Neuronal stem cell (in vitro differentiated cells): Measurements from ENCODE around the gene BMP2K.

Experiments used
- DNase-seq: peaks from one replicate; pipeline ENCODE4 v3.0.0-alpha.2; 2013; ENCODE audit warnings: low spot score
- H2AFZ ChIP-seq: one replicate; pipeline ENCODE4 v1.6.1; 2013; ENCODE audit warnings: mild to moderate bottlenecking, low read length, inconsistent platforms
- H2AK5ac ChIP-seq: 2 replicates; pipeline ENCODE4 v1.6.1; 2013; ENCODE audit warnings: low read depth, mild to moderate bottlenecking, inconsistent platforms, low read length, moderate library complexity, mixed read lengths
- H2BK120ac ChIP-seq: 2 replicates; pipeline ENCODE4 v1.6.1; 2013; ENCODE audit warnings: low read depth, mild to moderate bottlenecking, inconsistent platforms, low read length, moderate library complexity, mixed read lengths
- H2BK12ac ChIP-seq: one replicate; pipeline ENCODE4 v1.6.1; 2013; ENCODE audit warnings: low read length, inconsistent platforms
- H2BK15ac ChIP-seq: 2 replicates; pipeline ENCODE4 v1.6.1; 2013; ENCODE audit warnings: mild to moderate bottlenecking, low read length, inconsistent platforms, mixed read lengths
- H2BK5ac ChIP-seq: one replicate; pipeline ENCODE4 v1.6.1; 2013; ENCODE audit warnings: inconsistent platforms, mild to moderate bottlenecking, low read length, moderate library complexity
- H3K14ac ChIP-seq: one replicate; pipeline ENCODE4 v1.6.1; 2013; ENCODE audit warnings: low read length, inconsistent platforms
- H3K18ac ChIP-seq: 2 replicates; pipeline ENCODE4 v1.6.1; 2013; ENCODE audit warnings: low read length, inconsistent platforms
- H3K23ac ChIP-seq: 2 replicates; pipeline ENCODE4 v1.6.1; 2013; ENCODE audit warnings: low read depth, mild to moderate bottlenecking, mixed read lengths, low read length, inconsistent platforms; ENCODE audit not compliant: poor library complexity
- H3K27ac ChIP-seq: replicated peaks from 3 replicates; pipeline ENCODE4 v1.5.1; 2013; ENCODE audit warnings: low read length, inconsistent platforms
- H3K27me3 ChIP-seq, 3 experiments: 2 replicates each; pipeline ENCODE4 v1.6.1; 2013; ENCODE audit warnings: low read length in 3 of 3, mild to moderate bottlenecking in 2 of 3, inconsistent platforms in 1 of 3, low read depth in 1 of 3, mixed read lengths in 1 of 3, moderate library complexity in 1 of 3; ENCODE audit not compliant: control insufficient read depth in 3 of 3, insufficient read depth in 3 of 3
- H3K36me3 ChIP-seq, 2 donors: replicated peaks in 1 of 2; 2 replicates each; pipeline ENCODE4 v1.6.1; 2013; ENCODE audit warnings: low read length in 2 of 2; ENCODE audit not compliant: control insufficient read depth in 2 of 2, insufficient read depth in 2 of 2
- H3K4ac ChIP-seq: 2 replicates; pipeline ENCODE4 v1.6.1; 2013; ENCODE audit warnings: inconsistent platforms, mild to moderate bottlenecking, low read length, moderate library complexity
- H3K4me1 ChIP-seq, 2 donors: 1 replicate in 1 of 2; 2 replicates in 1 of 2; pipeline ENCODE4 v1.6.1; 2013; ENCODE audit warnings: low read length in 2 of 2, low read depth in 1 of 2; ENCODE audit not compliant: control insufficient read depth in 2 of 2, insufficient read depth in 1 of 2
- H3K4me2 ChIP-seq: one replicate; pipeline ENCODE4 v1.6.1; 2013; ENCODE audit warnings: mild to moderate bottlenecking, low read length, inconsistent platforms; ENCODE audit not compliant: insufficient read depth, poor library complexity, severe bottlenecking
- H3K4me3 ChIP-seq, 2 donors: 2 replicates each; pipeline ENCODE4 v1.5.1; 2013; ENCODE audit warnings: low read length in 2 of 2, mild to moderate bottlenecking in 2 of 2, inconsistent platforms in 1 of 2, moderate library complexity in 1 of 2
- H3K79me1 ChIP-seq: one replicate; pipeline ENCODE4 v1.6.1; 2013; ENCODE audit warnings: low read depth, mild to moderate bottlenecking, inconsistent platforms, low read length, moderate library complexity
- H3K9ac ChIP-seq: one replicate; pipeline ENCODE4 v1.6.1; 2013; ENCODE audit warnings: mild to moderate bottlenecking, low read depth, low read length, inconsistent platforms; ENCODE audit not compliant: poor library complexity
- H3K9me3 ChIP-seq, 2 donors: replicated peaks in 1 of 2; 2 replicates each; pipeline versions ENCODE3 to v1.6.1; 2013; ENCODE audit warnings: low read length in 2 of 2, mild to moderate bottlenecking in 2 of 2, inconsistent platforms in 1 of 2, low read depth in 1 of 2, mixed read lengths in 1 of 2, moderate library complexity in 1 of 2; ENCODE audit not compliant: control insufficient read depth in 2 of 2, insufficient read depth in 1 of 2
- H4K8ac ChIP-seq: one replicate; pipeline ENCODE4 v1.6.1; 2013; ENCODE audit warnings: low read depth, mild to moderate bottlenecking, inconsistent platforms, low read length, moderate library complexity
- H4K91ac ChIP-seq: one replicate; pipeline ENCODE4 v1.6.1; 2013; ENCODE audit warnings: low read length, low read depth, mild to moderate bottlenecking, inconsistent platforms; ENCODE audit not compliant: poor library complexity
- WGBS, 2 donors: extraction: QIAGEN DNeasy Blood & Tissue Kit; methylation state at CpG; one replicate each; pipeline ENCODE4 v1.1.7; 2013; ENCODE audit warnings: missing lambda C conversion rate in 2 of 2, mixed read lengths in 1 of 2; ENCODE audit not compliant: insufficient read length in 2 of 2, insufficient replicate concordance in 1 of 2; ENCODE audit errors: extremely low coverage in 2 of 2; 5-methylcytosine and 5-hydroxymethylcytosine counted together

BMP2K gene

GRCh38 chr4:78770091-78770642 is 6.0 kb upstream of the BMP2K start:
- H3K27me3 ChIP-seq = no peaks in the 10 kb centered on the region
- H3K23ac ChIP-seq = no peak overlapping the region
- H3K9ac ChIP-seq = no peak overlapping the region
- no peak overlapping the region for H2BK120ac ChIP-seq
- no peak overlapping the region for H3K4ac ChIP-seq
- no peak overlapping the region for H3K4me3 ChIP-seq
- H3K79me1 ChIP-seq = no peaks in the 10 kb centered on the region
- no peak overlapping the region for H2BK12ac ChIP-seq
- no peak overlapping the region for H3K14ac ChIP-seq
- no peak overlapping the region for H3K27ac ChIP-seq
- H4K8ac ChIP-seq = no peak overlapping the region
- no peaks in the 10 kb centered on the region for H3K4me1 ChIP-seq
- no peak overlapping the region for H4K91ac ChIP-seq
- no peaks in the 10 kb centered on the region for H3K9me3 ChIP-seq
- H2BK15ac ChIP-seq = no peak overlapping the region
- DNase-seq = no peak
- H2AK5ac ChIP-seq = no peak overlapping the region
- H3K4me2 ChIP-seq = no peak overlapping the region
- no peaks in the 10 kb centered on the region for H3K36me3 ChIP-seq
- H2AFZ ChIP-seq = no peak overlapping the region
- WGBS, 2 donors = no CpG with 5 or more reads among the region's 3 CpGs
- H2BK5ac ChIP-seq = no peak overlapping the region
- H3K18ac ChIP-seq = no peak overlapping the region

GRCh38 chr4:78772526-78773091 is 3.5 kb upstream of the BMP2K start:
- Histone ChIP-seq H3K27ac (no peak overlapping the region), H2AFZ (no peak overlapping the region), H3K23ac (no peak overlapping the region), H3K9ac (no peak overlapping the region), H3K4ac (no peak overlapping the region), H3K4me1 (peaks cover 0 to 2% of the 10 kb centered on the region in 2 donors), H2BK5ac (no peak overlapping the region), H3K27me3 (no peaks in the 10 kb centered on the region), H3K79me1 (no peaks in the 10 kb centered on the region), H2BK15ac (no peak overlapping the region), H4K8ac (no peak overlapping the region), H3K36me3 (no peaks in the 10 kb centered on the region), H2BK120ac (no peak overlapping the region), H3K18ac (no peak overlapping the region), H4K91ac (no peak overlapping the region), H3K14ac (no peak overlapping the region), H3K4me3 (no peak overlapping the region), H2AK5ac (no peak overlapping the region), H2BK12ac (no peak overlapping the region), H3K9me3 (no peaks in the 10 kb centered on the region), H3K4me2 (no peak overlapping the region)
- WGBS, 2 donors = no CpG with 5 or more reads among the region's 4 CpGs
- DNase-seq = no peak

- no peak overlapping the region for H2AK5ac ChIP-seq
- H3K14ac ChIP-seq = no peak overlapping the region
- H3K4me1 ChIP-seq = peaks cover 3 to 7% of the 10 kb centered on the region in 2 donors
- no peak overlapping the region for H3K4me3 ChIP-seq
- H2BK120ac ChIP-seq = no peak overlapping the region
- H3K9ac ChIP-seq = no peak overlapping the region
- H3K36me3 ChIP-seq = no peaks in the 10 kb centered on the region
- no peak overlapping the region for H3K4ac ChIP-seq
- H2BK5ac ChIP-seq = no peak overlapping the region
- no peak overlapping the region for H2BK15ac ChIP-seq
- no peak overlapping the region for H2BK12ac ChIP-seq
- no peaks in the 10 kb centered on the region for H3K79me1 ChIP-seq
- H3K27ac ChIP-seq = no peak overlapping the region
- peak overlapping the region; percentile 87 for H2AFZ ChIP-seq
- no peak for DNase-seq
- WGBS, 2 donors = no CpG with 5 or more reads among the region's 3 CpGs
- no peaks in the 10 kb centered on the region for H3K27me3 ChIP-seq
- H3K4me2 ChIP-seq = no peak overlapping the region
- H3K23ac ChIP-seq = no peak overlapping the region
- no peaks in the 10 kb centered on the region for H3K9me3 ChIP-seq
- no peak overlapping the region for H4K8ac ChIP-seq
- no peak overlapping the region for H4K91ac ChIP-seq
- H3K18ac ChIP-seq = no peak overlapping the region
These were observed 1.7 kb upstream of the BMP2K start for GRCh38 chr4:78774417-78774816.

- H3K27me3 ChIP-seq = no peaks in the 10 kb centered on the region
- H3K4ac ChIP-seq = no peak overlapping the region
- peak overlapping the region; percentile 68 to 89 for H3K4me3 ChIP-seq
- H4K8ac ChIP-seq = peak overlapping the region; percentile 75
- no peaks in the 10 kb centered on the region for H3K79me1 ChIP-seq
- peak; percentile 74 for DNase-seq
- peak overlapping the region; percentile 95 for H3K23ac ChIP-seq
- H2AK5ac ChIP-seq = no peak overlapping the region
- H3K9me3 ChIP-seq = no peaks in the 10 kb centered on the region
- no peaks in the 10 kb centered on the region for H3K36me3 ChIP-seq
- peak overlapping the region; percentile 69 for H2BK5ac ChIP-seq
- peak overlapping the region; percentile 64 for H3K4me2 ChIP-seq
- peak overlapping the region; percentile 87 for H2AFZ ChIP-seq
- peak overlapping the region; percentile 89 for H3K27ac ChIP-seq
- no peak overlapping the region for H2BK120ac ChIP-seq
- no peak overlapping the region for H2BK15ac ChIP-seq
- WGBS, 2 donors = no CpG with 5 or more reads among the region's 54 CpGs
- peak overlapping the region; percentile 97 for H3K18ac ChIP-seq
- no peak overlapping the region for H4K91ac ChIP-seq
- H2BK12ac ChIP-seq = no peak overlapping the region
- H3K14ac ChIP-seq = no peak overlapping the region
- H3K4me1 ChIP-seq = peaks cover 3 to 7% of the 10 kb centered on the region in 2 donors
- H3K9ac ChIP-seq = peak overlapping the region; percentile 88
These were observed 659 bp upstream of the BMP2K start for GRCh38 chr4:78775303-78776078.
